Transverse colon (tissue), 4 donors: ENCODE results near the gene RRP1.

Experiments
- POLR2AphosphoS5 ChIP-seq, 3 donors: sonication (generic); formaldehyde crosslinking; IDR thresholded peaks; one replicate each; pipeline ENCODE4 v1.6.1; 2016; ENCODE audit warnings: antibody characterized with exemption in 3 of 3
- TF ChIP-seq, protein P1 (sequence below), 5 experiments: fragments of 200-600 bp in 3 of 5; fragments of 450-650 bp in 2 of 5; sonication (generic) in 3 of 5; IDR thresholded peaks; 1 replicate in 2 of 5; 2 replicates in 3 of 5; pipeline ENCODE4 v1.5.1; 2016 to 2017; ENCODE audit warnings: antibody characterized with exemption in 5 of 5, inconsistent platforms in 3 of 5, mild to moderate bottlenecking in 2 of 5, moderate library complexity in 1 of 5

DNA sequence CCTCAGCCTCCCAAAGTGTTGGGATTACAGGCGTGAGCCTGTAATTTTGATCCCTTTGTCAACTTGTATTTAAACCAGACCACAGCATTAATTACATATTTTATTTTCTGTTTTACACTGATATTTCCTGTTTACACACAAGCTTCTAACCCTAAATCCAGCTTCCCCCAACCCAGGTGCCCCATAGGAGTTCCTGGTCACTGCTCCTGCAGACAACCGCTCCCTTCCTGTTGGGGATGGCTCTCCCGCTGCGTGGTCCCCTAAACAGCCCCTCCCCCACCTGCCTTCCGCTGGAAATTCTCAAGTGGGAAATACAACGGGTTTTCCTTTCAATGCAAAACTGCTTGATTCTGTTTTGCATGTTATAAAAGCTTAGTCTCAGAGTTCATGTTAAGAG, 17.0 kb upstream of the RRP1 start:
- TF ChIP-seq, protein P1, sequence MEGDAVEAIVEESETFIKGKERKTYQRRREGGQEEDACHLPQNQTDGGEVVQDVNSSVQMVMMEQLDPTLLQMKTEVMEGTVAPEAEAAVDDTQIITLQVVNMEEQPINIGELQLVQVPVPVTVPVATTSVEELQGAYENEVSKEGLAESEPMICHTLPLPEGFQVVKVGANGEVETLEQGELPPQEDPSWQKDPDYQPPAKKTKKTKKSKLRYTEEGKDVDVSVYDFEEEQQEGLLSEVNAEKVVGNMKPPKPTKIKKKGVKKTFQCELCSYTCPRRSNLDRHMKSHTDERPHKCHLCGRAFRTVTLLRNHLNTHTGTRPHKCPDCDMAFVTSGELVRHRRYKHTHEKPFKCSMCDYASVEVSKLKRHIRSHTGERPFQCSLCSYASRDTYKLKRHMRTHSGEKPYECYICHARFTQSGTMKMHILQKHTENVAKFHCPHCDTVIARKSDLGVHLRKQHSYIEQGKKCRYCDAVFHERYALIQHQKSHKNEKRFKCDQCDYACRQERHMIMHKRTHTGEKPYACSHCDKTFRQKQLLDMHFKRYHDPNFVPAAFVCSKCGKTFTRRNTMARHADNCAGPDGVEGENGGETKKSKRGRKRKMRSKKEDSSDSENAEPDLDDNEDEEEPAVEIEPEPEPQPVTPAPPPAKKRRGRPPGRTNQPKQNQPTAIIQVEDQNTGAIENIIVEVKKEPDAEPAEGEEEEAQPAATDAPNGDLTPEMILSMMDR (IDR thresholded peaks at IDR 0.05) = no peak
- TF ChIP-seq POLR2AphosphoS5 (IDR thresholded peaks at IDR 0.05) = no peak
